Psoas muscle (tissue), 8 donors: ENCODE data around the gene PSMB7. TPM values are rescaled to one million over a fixed set of nuclear protein-coding genes. Genes with fewer than 3 reads are reported as not detected.

ENCODE experiments used
- ATAC-seq, 4 donors: fragments of 200-7000 bp; cut with Tn5 transposase; one replicate each; pipeline ENCODE4 v1.9.1; 2020; ENCODE audit warnings: moderate library complexity in 3 of 4, mild to moderate bottlenecking in 2 of 4
- DNase-seq, 2 donors: peaks; one replicate each; pipeline ENCODE4 v3.0.0-alpha.2; 2020
- H3K27ac ChIP-seq: fragments of 200-600 bp; one replicate; pipeline ENCODE4 v1.8.0; 2022
- H3K27me3 ChIP-seq, 3 donors: fragments of 200-600 bp in 1 of 3; one replicate each; pipeline versions ENCODE4 v1.6.1 to v1.8.0; 2013 to 2022; ENCODE audit warnings: low read length in 2 of 3, mild to moderate bottlenecking in 2 of 3, moderate library complexity in 1 of 3; ENCODE audit not compliant: insufficient read depth in 3 of 3
- H3K36me3 ChIP-seq, 2 donors: fragments of 200-600 bp in 1 of 2; one replicate each; pipeline versions ENCODE4 v1.6.1 to v1.8.0; 2013 to 2022; ENCODE audit warnings: low read depth in 1 of 2, mild to moderate bottlenecking in 1 of 2, moderate library complexity in 1 of 2; ENCODE audit not compliant: insufficient read depth in 1 of 2
- H3K4me1 ChIP-seq: fragments of 200-600 bp; one replicate; pipeline ENCODE4 v1.8.0; 2022
- H3K4me3 ChIP-seq: fragments of 200-600 bp; one replicate; pipeline ENCODE4 v1.8.0; 2022; ENCODE audit warnings: mild to moderate bottlenecking
- H3K9me3 ChIP-seq: fragments of 200-600 bp; one replicate; pipeline ENCODE4 v1.8.0; 2022
- WGBS, 3 donors: extraction: QIAGEN DNeasy Blood & Tissue Kit; methylation state at CpG; one replicate each; pipeline versions ENCODE4 v1.1.6 to v1.1.7; 2013; 5-methylcytosine and 5-hydroxymethylcytosine counted together
- intact Hi-C, 2 donors: fragments of 100-400 bp; cut with DNase I; formaldehyde crosslinking; loops; one replicate each; pipeline versions ENCODE4 v1.11.0 to v1.14.2; 2022
- polyA plus RNA-seq, 3 donors: library from polyadenylated mRNA; stranded (reverse); fragments of 200-250 nt; gene quantifications; one replicate each; pipeline ENCODE4 v1.2.3, GENCODE V29; 2013
- total RNA-seq, 4 donors: library from RNA; stranded (reverse); fragmentation: NEBNext Ultra II Directional in 2 of 4; extraction: Animal tissue kit (Norgen Biotek cat#: 25700) in 2 of 4; gene quantifications; one replicate each; pipeline versions ENCODE4 v1.2.1 to v1.2.4, GENCODE V29; 2021 to 2023
- TF ChIP-seq, protein P1 (sequence below): fragments of 200-600 bp; IDR thresholded peaks from one replicate; pipeline ENCODE4 v1.8.0; 2022; ENCODE audit warnings: antibody characterized with exemption
- donor health status: healthy with polysubstance abuse.
- donor health status: DM: no; HTN: no; CAD: no; lungs with moderate emphysema.
- donor health status: Bipolar disorder and iron deficiency.
- donor health status: healthy.
- donor health status: DM: yes; HTN: yes; CAD: no.
- donor health status: DM: no; HTN: no; CAD: no.
- donor health status: DM: no; HTN: no; CAD: no.
- donor health status: DM: yes; HTN: yes; CAD: no.

The PSMB7 gene
- total and polyA plus RNA-seq, 7 donors = 144 to 421 (median 189) TPM

DNA sequence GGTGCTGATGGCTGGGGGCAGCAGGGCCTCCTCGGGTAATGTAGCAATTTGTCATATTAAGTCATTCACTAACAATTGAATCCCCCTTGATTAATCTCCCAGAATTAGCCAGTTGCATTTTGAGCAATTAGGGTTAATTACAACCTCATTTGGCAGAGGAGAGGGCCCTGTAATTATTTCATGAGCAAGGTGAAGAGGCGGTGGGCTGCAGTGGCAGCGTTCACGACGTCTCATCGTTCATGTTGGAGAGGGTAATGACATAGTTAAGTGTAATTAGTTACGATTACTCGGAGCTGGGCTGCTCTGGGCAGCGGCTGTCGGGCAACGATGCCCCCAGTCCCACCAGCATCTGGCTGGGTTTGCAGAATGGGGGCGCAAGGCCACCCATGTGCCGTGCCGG lies 111.5 kb downstream of the PSMB7 start:
- WGBS, 3 donors = 81 to 87% (median 86%) methylated on average over 14 of the region's 14 CpGs
- Histone ChIP-seq H3K4me3 (no peak overlapping the region), H3K36me3 (peaks cover 0 to 4% of the 10 kb centered on the region in 2 donors), H3K4me1 (no peaks in the 10 kb centered on the region), H3K27ac (no peak overlapping the region), H3K27me3 (no peaks in the 10 kb centered on the region), H3K9me3 (no peaks in the 10 kb centered on the region)
- intact Hi-C loops = no loop called here
- ATAC-seq (no peak), DNase-seq (no peak)
- TF ChIP-seq, protein P1, sequence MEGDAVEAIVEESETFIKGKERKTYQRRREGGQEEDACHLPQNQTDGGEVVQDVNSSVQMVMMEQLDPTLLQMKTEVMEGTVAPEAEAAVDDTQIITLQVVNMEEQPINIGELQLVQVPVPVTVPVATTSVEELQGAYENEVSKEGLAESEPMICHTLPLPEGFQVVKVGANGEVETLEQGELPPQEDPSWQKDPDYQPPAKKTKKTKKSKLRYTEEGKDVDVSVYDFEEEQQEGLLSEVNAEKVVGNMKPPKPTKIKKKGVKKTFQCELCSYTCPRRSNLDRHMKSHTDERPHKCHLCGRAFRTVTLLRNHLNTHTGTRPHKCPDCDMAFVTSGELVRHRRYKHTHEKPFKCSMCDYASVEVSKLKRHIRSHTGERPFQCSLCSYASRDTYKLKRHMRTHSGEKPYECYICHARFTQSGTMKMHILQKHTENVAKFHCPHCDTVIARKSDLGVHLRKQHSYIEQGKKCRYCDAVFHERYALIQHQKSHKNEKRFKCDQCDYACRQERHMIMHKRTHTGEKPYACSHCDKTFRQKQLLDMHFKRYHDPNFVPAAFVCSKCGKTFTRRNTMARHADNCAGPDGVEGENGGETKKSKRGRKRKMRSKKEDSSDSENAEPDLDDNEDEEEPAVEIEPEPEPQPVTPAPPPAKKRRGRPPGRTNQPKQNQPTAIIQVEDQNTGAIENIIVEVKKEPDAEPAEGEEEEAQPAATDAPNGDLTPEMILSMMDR = no peak

Other genes with a start within 250 kb of the PSMB7 start
- gene NEK6, start 157.5 kb downstream of the PSMB7 start, total RNA-seq = 10 to 100 TPM in 2 of 4 donors, 1 to 10 TPM in 2; 5.3 to 16.0 (median 9.7) TPM
- gene NEK6, start 157.5 kb downstream of the PSMB7 start, polyA plus RNA-seq = 1 to 10 TPM; 2.0 to 4.7 (median 4.2) TPM
- not detected for gene ADGRD2, start 35.0 kb upstream of the PSMB7 start, total RNA-seq
- not detected for gene ADGRD2, start 35.0 kb upstream of the PSMB7 start, polyA plus RNA-seq
- gene NR5A1, start 92.0 kb upstream of the PSMB7 start, total RNA-seq = under 1 TPM in 2 of 4 donors, not detected in 2; 0.65 to 0.75 TPM
- under 1 TPM in 2 of 3 donors, not detected in 1; 0.01 to 0.04 TPM for gene NR5A1, start 92.0 kb upstream of the PSMB7 start, polyA plus RNA-seq